NCI-H460 (cell line): ENCODE data around the gene CDK5RAP3. TPM values are rescaled to one million over a fixed set of nuclear protein-coding genes. Genes with fewer than 3 reads are reported as not detected.
"Not testable (repeated sequence)": the region's sequence is repeated elsewhere in the genome, so short reads cannot be mapped to it uniquely, and the experiment has no call there.

Source experiments
- DNase-seq: peaks from one replicate; pipeline ENCODE4 v3.0.0-alpha.2; 2016; ENCODE audit warnings: low read depth; ENCODE audit errors: extremely low read depth
- total RNA-seq: library from RNA; depleted of rRNA; stranded (reverse); fragments of >200 nt; shearing (Covaris generic); gene quantifications from 2 replicates; pipeline ENCODE4 v1.2.3, GENCODE V29; 2014

CDK5RAP3 gene
- total RNA-seq, 1 experiment from 2014 or later: 75.2 TPM

GRCh38 chr17:47973541-47973940 is 2.6 kb downstream of the CDK5RAP3 start:
- no peak for DNase-seq

- DNase-seq: no peak
Measured at GRCh38 chr17:47975189-47975822, 4.4 kb downstream of the CDK5RAP3 start.

- DNase-seq: no peak
Measured at GRCh38 chr17:47975823-47976205, 4.9 kb downstream of the CDK5RAP3 start.

- DNase-seq: peak; percentile 52
Measured at GRCh38 chr17:47978324-47978723, 7.4 kb downstream of the CDK5RAP3 start.

- DNase-seq: no peak
Measured at GRCh38 chr17:47980541-47980940, 9.6 kb downstream of the CDK5RAP3 start.

- no peak for DNase-seq
Measured at GRCh38 chr17:47981462-47981861, 10.5 kb downstream of the CDK5RAP3 start.

GRCh38 chr17:47982091-47982617 is 11.2 kb downstream of the CDK5RAP3 start:
- DNase-seq: no peak

- no peak for DNase-seq
Measured at GRCh38 chr17:47982645-47983390, 11.9 kb downstream of the CDK5RAP3 start.

GRCh38 chr17:47983492-47984223 is 12.7 kb downstream of the CDK5RAP3 start:
- DNase-seq: no peak

- DNase-seq: no peak
Measured at GRCh38 chr17:47986520-47986919, 15.6 kb downstream of the CDK5RAP3 start.

GRCh38 chr17:47987240-47987835 is 16.4 kb downstream of the CDK5RAP3 start:
- no peak for DNase-seq

- DNase-seq: not testable (repeated sequence)
Measured at GRCh38 chr17:47988445-47988844, 17.5 kb downstream of the CDK5RAP3 start.

GRCh38 chr17:47989159-47989558 is 18.2 kb downstream of the CDK5RAP3 start:
- no peak for DNase-seq

- DNase-seq: no peak
Measured at GRCh38 chr17:47989700-47990099, 18.8 kb downstream of the CDK5RAP3 start.

GRCh38 chr17:47990962-47991731 is 20.2 kb downstream of the CDK5RAP3 start:
- no peak for DNase-seq

- no peak for DNase-seq
Measured at GRCh38 chr17:47992216-47992615, 21.3 kb downstream of the CDK5RAP3 start.

- no peak for DNase-seq
Measured at GRCh38 chr17:47993031-47993564, 22.2 kb downstream of the CDK5RAP3 start.

- no peak for DNase-seq
Measured at GRCh38 chr17:47993964-47994363, 23.1 kb downstream of the CDK5RAP3 start.

GRCh38 chr17:47994724-47995123 is 23.8 kb downstream of the CDK5RAP3 start:
- no peak for DNase-seq
